ENCODE data around the gene DAPK2. TPM values are rescaled to one million over a fixed set of nuclear protein-coding genes. Genes with fewer than 3 reads are reported as not detected.
"Not testable (repeated sequence)": the region's sequence is repeated elsewhere in the genome, so short reads cannot be mapped to it uniquely, and the experiment has no call there.

The DAPK2 gene
- total RNA-seq, 1 donor from 2014 or later = 2.4 TPM

DNA sequence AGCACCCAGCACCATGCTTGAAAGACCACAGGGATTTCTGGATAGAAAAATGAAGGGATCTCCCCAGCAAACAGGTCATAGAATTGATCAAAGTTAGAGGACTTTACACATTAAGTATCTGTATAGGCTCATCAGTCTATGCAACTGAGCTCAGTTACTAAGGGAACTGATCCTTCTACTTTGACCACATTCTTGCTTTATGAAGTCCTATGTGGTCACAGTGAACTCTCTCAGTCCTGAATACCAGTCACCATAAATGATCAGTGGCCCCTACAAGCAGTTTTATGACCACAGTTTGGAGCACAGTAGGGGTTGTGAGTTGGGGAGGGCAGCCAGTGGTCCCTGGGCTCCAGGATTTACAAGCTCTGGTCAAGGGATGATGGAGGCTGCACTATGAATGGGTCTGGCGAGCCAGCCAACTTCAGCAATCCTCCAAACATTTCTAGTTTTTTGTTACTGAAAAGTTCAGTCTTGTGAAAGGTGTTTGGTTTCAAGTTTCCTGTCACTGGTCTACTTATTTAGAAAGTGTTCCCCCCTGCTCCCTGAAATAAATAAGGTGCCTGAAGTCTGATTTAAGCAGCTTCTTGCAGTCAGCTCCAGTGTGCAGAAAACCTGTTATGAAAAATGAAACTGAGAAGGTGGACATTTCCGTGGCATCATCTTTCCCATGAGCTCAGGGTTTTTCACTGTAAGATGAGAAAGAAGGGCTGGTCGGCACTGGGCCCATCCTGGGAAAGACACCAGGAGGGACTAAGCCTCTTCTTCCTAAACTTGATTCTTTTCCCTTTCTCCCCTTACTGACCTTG is 75.5 kb downstream of the DAPK2 start:
- no peak overlapping the region for H3K4me3 ChIP-seq
- H3K36me3 ChIP-seq = no peaks in the 10 kb centered on the region
- no peaks in the 10 kb centered on the region for H3K27me3 ChIP-seq
- H3K4me1 ChIP-seq = no peaks in the 10 kb centered on the region
- H3K9me3 ChIP-seq = no peaks in the 10 kb centered on the region
- H3K27ac ChIP-seq = no peak overlapping the region
- intact Hi-C loops (cut with DNase I) = no loop called here
- TF ChIP-seq, protein P1, sequence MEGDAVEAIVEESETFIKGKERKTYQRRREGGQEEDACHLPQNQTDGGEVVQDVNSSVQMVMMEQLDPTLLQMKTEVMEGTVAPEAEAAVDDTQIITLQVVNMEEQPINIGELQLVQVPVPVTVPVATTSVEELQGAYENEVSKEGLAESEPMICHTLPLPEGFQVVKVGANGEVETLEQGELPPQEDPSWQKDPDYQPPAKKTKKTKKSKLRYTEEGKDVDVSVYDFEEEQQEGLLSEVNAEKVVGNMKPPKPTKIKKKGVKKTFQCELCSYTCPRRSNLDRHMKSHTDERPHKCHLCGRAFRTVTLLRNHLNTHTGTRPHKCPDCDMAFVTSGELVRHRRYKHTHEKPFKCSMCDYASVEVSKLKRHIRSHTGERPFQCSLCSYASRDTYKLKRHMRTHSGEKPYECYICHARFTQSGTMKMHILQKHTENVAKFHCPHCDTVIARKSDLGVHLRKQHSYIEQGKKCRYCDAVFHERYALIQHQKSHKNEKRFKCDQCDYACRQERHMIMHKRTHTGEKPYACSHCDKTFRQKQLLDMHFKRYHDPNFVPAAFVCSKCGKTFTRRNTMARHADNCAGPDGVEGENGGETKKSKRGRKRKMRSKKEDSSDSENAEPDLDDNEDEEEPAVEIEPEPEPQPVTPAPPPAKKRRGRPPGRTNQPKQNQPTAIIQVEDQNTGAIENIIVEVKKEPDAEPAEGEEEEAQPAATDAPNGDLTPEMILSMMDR (IDR thresholded peaks at IDR 0.05) = no peak
- no peak for DNase-seq (ENCODE audit: low spot score in 2 of 2)

DNA sequence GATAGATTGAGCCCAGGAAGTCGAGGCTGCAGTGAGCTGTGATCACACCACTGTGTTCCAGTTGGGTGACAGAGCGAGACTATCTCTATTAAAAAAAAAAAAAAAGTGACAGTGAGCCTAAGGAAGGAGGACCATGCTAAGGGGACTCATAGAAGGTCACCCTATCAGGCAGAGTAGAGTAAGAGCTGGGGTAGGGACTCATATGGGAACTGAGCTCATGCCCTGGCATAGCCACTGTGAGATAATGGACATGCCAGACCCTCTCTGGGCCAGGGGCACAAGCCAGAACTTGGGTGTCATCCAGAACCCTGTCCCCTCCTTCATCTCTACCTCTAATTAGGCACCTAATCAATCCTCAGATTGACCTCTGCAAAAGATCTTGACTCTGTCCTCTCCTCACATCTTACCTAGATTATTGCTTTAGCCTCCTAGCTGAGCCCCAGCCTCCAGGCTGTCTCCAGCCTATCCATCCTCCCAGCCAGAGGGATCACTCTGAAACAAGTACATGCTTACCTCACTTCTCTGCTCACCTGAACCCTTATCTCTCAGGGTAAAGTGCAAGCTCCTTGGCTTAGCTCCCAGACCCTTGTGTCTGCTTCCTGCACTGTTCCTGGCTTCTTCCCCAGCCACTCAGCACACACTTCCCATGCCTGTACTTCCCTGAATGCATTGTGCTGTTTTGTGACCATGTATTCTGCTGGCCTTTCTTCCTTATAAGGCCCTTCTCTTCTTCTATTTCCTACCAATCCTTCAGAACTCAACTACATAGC is 76.4 kb downstream of the DAPK2 start:
- DNase-seq (ENCODE audit: low spot score in 2 of 2) = no peak
- H3K36me3 ChIP-seq = no peaks in the 10 kb centered on the region
- no peak overlapping the region for H3K4me3 ChIP-seq
- H3K27ac ChIP-seq = no peak overlapping the region
- no peaks in the 10 kb centered on the region for H3K27me3 ChIP-seq
- intact Hi-C loops (cut with DNase I) = no loop called here
- no peaks in the 10 kb centered on the region for H3K4me1 ChIP-seq
- TF ChIP-seq, protein P1 (IDR thresholded peaks at IDR 0.05) = no peak
- no peaks in the 10 kb centered on the region for H3K9me3 ChIP-seq

DNA sequence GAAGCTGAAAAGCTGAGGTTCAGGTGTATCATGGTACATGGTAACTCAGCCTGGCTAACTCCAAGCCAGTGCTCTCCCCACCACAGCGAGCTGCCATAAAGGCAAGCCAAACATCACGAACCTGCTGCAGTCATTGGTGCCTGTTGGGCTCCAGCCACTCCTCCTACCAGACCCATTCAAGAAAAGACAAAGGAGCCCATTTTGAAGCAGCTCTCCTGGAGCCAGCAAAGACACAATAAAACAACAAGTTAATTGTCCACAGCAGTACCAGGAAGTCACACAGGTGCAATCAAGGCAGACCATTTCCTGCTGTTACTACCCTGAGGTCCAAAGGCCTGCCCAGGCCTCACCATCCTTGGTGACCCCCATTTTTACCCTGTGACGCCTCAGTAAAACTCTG is 77.6 kb downstream of the DAPK2 start:
- intact Hi-C loops (cut with DNase I) = no loop called here
- Histone ChIP-seq H3K27me3 (no peaks in the 10 kb centered on the region), H3K36me3 (no peaks in the 10 kb centered on the region), H3K27ac (no peak overlapping the region), H3K4me1 (no peaks in the 10 kb centered on the region), H3K9me3 (no peaks in the 10 kb centered on the region), H3K4me3 (no peak overlapping the region)
- TF ChIP-seq, protein P1 (IDR thresholded peaks at IDR 0.05) = no peak
- DNase-seq (ENCODE audit: low spot score in 2 of 2) = no peak

DNA sequence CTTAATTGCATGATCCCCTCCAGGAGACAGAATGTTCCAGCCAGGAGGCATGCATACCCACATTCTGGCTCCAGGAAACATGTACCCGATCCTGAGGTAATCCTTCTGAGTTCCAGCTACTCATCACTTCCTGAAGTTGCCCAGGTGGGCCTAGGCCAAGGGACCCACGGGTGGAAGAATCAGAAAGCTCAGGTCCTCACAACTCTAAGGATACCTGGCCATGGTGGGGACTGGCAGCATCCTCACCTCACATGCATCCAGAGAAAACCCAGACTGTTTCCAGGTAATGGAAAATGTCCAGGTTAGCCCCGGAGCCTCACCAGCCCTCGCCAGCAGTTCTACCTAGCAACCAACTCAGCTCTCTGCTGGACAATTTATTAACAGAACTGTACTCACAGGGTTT is 78.2 kb downstream of the DAPK2 start:
- Histone ChIP-seq H3K4me3 (no peak overlapping the region), H3K9me3 (no peaks in the 10 kb centered on the region), H3K27ac (no peak overlapping the region), H3K4me1 (no peaks in the 10 kb centered on the region), H3K36me3 (no peaks in the 10 kb centered on the region), H3K27me3 (no peaks in the 10 kb centered on the region)
- DNase-seq (ENCODE audit: low spot score in 2 of 2) = no peak
- TF ChIP-seq, protein P1 (IDR thresholded peaks at IDR 0.05) = no peak
- intact Hi-C loops (cut with DNase I) = no loop called here

DNA sequence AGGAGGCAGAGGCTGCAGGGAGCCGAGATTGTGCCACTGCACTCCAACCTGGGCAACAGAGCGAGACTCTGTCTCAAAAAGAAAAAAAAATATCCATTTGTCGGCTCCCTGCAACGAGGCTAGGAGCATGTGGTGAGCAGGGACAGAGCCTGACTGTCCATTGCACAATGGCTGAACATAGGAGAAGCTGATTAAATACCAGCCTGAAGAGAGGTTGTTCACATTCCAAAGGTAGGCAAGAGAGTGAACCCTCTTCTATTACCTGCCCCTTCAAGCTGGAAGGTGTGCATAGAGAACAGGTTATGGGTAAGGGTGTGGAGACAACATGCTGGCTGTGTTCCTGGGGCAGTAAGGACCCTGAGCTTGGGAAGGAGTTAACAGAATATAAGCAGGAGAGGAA is 78.7 kb downstream of the DAPK2 start:
- no peaks in the 10 kb centered on the region for H3K36me3 ChIP-seq
- H3K27me3 ChIP-seq = no peaks in the 10 kb centered on the region
- no peaks in the 10 kb centered on the region for H3K4me1 ChIP-seq
- no peak for DNase-seq (ENCODE audit: low spot score in 2 of 2)
- TF ChIP-seq, protein P1 (IDR thresholded peaks at IDR 0.05) = no peak
- intact Hi-C loops (cut with DNase I) = no loop called here
- no peak overlapping the region for H3K27ac ChIP-seq
- no peaks in the 10 kb centered on the region for H3K9me3 ChIP-seq
- H3K4me3 ChIP-seq = no peak overlapping the region

DNA sequence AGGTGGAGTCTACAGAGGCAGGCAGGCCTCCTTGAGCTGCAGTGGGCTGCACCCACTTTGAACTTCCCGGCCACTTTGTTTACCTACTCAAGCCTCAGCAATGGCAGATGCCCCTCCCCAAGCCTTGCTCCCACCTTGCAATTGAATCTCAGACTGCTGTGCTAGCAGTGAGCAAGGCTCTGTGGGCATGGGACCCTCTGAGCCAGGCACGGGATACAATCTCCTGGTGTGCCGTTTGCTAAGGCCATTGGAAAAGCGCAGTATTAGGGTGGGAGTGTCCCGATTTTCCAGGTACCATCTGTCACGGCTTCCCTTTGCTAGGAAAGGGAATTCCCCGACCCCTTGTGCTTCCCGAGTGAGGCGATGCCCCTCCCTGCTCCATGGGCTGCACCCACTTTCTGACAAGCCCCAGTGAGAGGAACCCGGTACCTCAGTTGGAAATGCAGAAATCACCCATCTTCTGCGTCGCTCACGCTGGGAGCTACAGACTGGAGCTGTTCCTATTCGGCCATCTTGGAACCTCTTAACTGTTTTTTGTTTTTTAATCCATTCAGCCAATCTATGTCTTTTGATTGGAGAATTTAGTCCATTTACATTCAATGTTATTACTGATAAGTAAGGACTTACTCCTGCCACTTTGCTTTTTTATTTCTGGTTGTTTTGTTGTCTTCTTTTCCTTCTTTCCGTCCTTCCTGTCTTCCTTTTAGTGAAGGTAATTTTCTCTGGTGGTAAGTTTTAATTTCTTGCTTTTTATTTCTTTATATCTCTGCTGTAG is 83.2 kb downstream of the DAPK2 start:
- H3K4me1 ChIP-seq; intact Hi-C loops (cut with DNase I); H3K36me3 ChIP-seq; H3K27me3 ChIP-seq; H3K9me3 ChIP-seq; H3K27ac ChIP-seq; H3K4me3 ChIP-seq: not testable (repeated sequence)
- DNase-seq (ENCODE audit: low spot score in 2 of 2) = peak in 1 of 2 donors; percentile 37

All from ascending aorta (tissue), 2 donors.